Stimulated activated naive B cell treated with anti-CD40 and anti-IgM and Interleukin-4, amounts not matched to agents 10 μg/mL and 1 μg/mL and 100 μg/mL, for 72 hours (primary cell): ENCODE measurements around the gene ECE1.

Source experiments
- ATAC-seq, 2 donors: fragments of 150-1000 bp; cut with Tn5 transposase; replicated peaks; 2 replicates each; pipeline ENCODE4 v1.10.0; 2021; ENCODE audit warnings: moderate library complexity in 1 of 2
- DNase-seq: peaks from one replicate; pipeline ENCODE4 v3.0.0; 2021
- H3K27ac Mint-ChIP-seq: one replicate; pipeline ENCODE4 v1.8.0; 2022; ENCODE audit warnings: mild to moderate bottlenecking, mixed read lengths
- H3K27me3 Mint-ChIP-seq, 2 donors: one replicate each; pipeline ENCODE4 v1.8.0; 2022; ENCODE audit warnings: mixed read lengths in 2 of 2
- H3K36me3 Mint-ChIP-seq, 2 donors: one replicate each; pipeline ENCODE4 v1.8.0; 2022; ENCODE audit warnings: mixed read lengths in 2 of 2, mild to moderate bottlenecking in 1 of 2
- H3K4me1 Mint-ChIP-seq, 2 donors: one replicate each; pipeline ENCODE4 v1.8.0; 2022; ENCODE audit warnings: mixed read lengths in 2 of 2, mild to moderate bottlenecking in 1 of 2
- H3K4me3 Mint-ChIP-seq, 2 donors: one replicate each; pipeline ENCODE4 v1.8.0; 2022; ENCODE audit warnings: mild to moderate bottlenecking in 2 of 2, mixed read lengths in 2 of 2, moderate library complexity in 1 of 2
- H3K9me3 Mint-ChIP-seq, 2 donors: one replicate each; pipeline ENCODE4 v1.8.0; 2022; ENCODE audit warnings: mixed read lengths in 2 of 2, mild to moderate bottlenecking in 1 of 2

Gene ECE1

GRCh38 chr1:21257431-21258135 lies 32.7 kb downstream of the ECE1 start:
- Mint-ChIP-seq H3K9me3 (no peaks in the 10 kb centered on the region), H3K4me1 (peaks cover 52 to 65% of the 10 kb centered on the region in 2 donors), H3K36me3 (peaks cover 57 to 80% of the 10 kb centered on the region in 2 donors)

DNA sequence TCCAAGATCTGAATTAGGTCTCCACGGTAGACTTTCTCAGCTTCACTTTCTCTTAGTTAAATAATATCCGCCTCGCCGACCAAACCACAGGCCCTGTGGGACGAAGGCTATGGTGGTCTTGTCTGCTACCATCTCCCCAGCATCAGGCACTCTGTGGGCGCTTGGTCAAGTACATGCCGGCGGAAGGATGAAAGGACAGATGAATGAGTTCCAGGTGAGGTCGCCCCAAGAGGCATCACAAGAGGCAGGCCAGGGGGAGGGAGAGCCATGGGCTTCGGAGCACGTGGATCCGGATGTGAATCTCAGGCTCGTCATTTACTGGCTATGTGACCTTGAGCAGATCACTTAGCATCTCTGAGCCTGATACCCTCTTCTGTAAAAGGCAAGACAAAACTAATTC lies 33.5 kb downstream of the ECE1 start:
- Mint-ChIP-seq H3K9me3 (no peaks in the 10 kb centered on the region), H3K36me3 (peaks cover 56 to 82% of the 10 kb centered on the region in 2 donors), H3K27ac (peak overlapping the region; percentile 63), H3K4me3 (no peak overlapping the region), H3K4me1 (peaks cover 49 to 62% of the 10 kb centered on the region in 2 donors), H3K27me3 (no peaks in the 10 kb centered on the region)
- DNase-seq: no peak
- ATAC-seq: no peak

More at GRCh38 chr1:21257431-21258135, 32.7 kb downstream of the ECE1 start:
- DNase-seq: no peak
- no peak for ATAC-seq
- H3K4me3 Mint-ChIP-seq: no peak overlapping the region
- H3K27ac Mint-ChIP-seq: peak overlapping the region; percentile 79
- H3K27me3 Mint-ChIP-seq: no peaks in the 10 kb centered on the region

- no peak for ATAC-seq
- H3K27me3 Mint-ChIP-seq: no peaks in the 10 kb centered on the region
- no peak for DNase-seq
- no peaks in the 10 kb centered on the region for H3K9me3 Mint-ChIP-seq
- peaks cover 54 to 80% of the 10 kb centered on the region in 2 donors for H3K36me3 Mint-ChIP-seq
- no peak overlapping the region for H3K27ac Mint-ChIP-seq
- no peak overlapping the region for H3K4me3 Mint-ChIP-seq
- H3K4me1 Mint-ChIP-seq: peaks cover 42 to 53% of the 10 kb centered on the region in 2 donors
Observed at GRCh38 chr1:21255943-21256320, 34.3 kb downstream of the ECE1 start.

DNA sequence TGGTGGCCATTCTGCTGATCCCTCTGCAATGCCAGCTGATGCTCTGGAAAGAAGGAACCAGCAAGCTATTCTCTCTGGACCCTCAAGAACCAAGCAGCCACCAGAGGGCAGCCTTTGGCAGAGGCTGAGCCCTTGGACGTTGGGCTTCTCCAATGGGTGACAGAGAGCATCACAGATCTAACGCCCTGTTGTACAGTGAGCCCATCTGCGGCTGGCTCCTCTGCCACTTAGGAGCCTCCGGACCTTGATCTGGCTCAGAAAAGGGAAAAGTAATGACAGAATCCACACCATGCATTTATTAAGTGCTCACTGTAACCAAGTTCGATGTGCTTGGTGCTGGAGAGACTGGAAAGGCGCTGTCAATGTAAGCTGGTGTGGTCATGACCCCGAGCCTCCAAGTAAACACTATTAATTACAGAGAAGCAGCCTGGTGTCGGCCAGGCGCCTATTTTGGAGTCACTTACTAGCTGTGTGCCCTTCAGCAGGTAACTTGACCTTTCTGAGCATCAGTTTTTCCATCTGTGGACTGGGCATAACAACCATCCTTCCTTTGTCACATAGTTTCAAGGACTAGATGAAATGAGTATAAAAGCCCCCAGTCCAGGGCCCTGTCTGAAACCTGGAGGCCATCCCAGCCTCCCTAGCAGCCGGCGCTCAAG lies 34.9 kb downstream of the ECE1 start:
- Mint-ChIP-seq H3K27ac (peak overlapping the region; percentile 90), H3K4me1 (peaks cover 40 to 51% of the 10 kb centered on the region in 2 donors), H3K4me3 (no peak overlapping the region), H3K9me3 (no peaks in the 10 kb centered on the region), H3K36me3 (peaks cover 57 to 79% of the 10 kb centered on the region in 2 donors), H3K27me3 (no peaks in the 10 kb centered on the region)
- peak; percentile 85 to 89 for ATAC-seq
- DNase-seq: peak; percentile 68

DNA sequence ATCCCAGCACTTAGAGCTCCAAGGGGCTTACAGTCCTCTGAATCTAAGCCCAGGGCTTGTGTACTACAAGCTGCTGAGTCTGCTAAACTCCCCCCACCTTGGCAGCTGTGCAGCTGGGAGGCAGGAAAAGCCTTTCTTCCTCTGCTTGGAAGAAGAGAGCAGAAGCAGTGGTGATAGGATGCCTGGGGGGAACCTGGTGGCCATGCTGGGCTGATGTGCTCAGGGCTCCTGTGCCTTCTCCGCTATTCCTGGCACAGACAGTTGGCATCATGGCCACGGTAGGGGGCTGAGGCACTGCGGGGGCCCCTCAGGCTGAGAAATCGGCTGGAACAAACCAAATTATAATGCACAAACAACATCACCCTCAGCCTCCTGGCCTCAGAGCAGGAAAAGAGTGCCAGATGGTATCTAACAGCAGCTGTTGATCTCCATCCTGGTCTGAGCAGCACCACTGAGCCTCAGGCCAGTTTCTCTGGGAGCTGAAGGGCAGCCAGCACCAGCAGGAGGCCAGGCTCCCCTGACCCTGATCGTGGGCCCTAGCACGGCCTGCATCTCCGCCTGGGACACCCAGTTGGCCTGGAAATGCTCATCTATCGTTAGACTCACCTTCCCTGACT lies 35.8 kb downstream of the ECE1 start:
- peaks cover 35 to 51% of the 10 kb centered on the region in 2 donors for H3K4me1 Mint-ChIP-seq
- H3K9me3 Mint-ChIP-seq: no peaks in the 10 kb centered on the region
- DNase-seq (no peak), ATAC-seq (peak in 1 of 2 donors; percentile 19)
- H3K4me3 Mint-ChIP-seq: no peak overlapping the region
- peaks cover 51 to 76% of the 10 kb centered on the region in 2 donors for H3K36me3 Mint-ChIP-seq
- peak overlapping the region; percentile 90 for H3K27ac Mint-ChIP-seq
- no peaks in the 10 kb centered on the region for H3K27me3 Mint-ChIP-seq

- Mint-ChIP-seq H3K9me3 (no peaks in the 10 kb centered on the region), H3K27ac (peak overlapping the region; percentile 63), H3K4me1 (peaks cover 22 to 34% of the 10 kb centered on the region in 2 donors), H3K27me3 (no peaks in the 10 kb centered on the region), H3K4me3 (no peak overlapping the region), H3K36me3 (peaks cover 44 to 68% of the 10 kb centered on the region in 2 donors)
- ATAC-seq (no peak), DNase-seq (no peak)
Observed at GRCh38 chr1:21251773-21252471, 38.3 kb downstream of the ECE1 start.

GRCh38 chr1:21249940-21250493 lies 40.2 kb downstream of the ECE1 start:
- DNase-seq: no peak
- Mint-ChIP-seq H3K4me3 (no peak overlapping the region), H3K27ac (no peak overlapping the region), H3K36me3 (peaks cover 41 to 63% of the 10 kb centered on the region in 2 donors), H3K9me3 (no peaks in the 10 kb centered on the region), H3K27me3 (no peaks in the 10 kb centered on the region), H3K4me1 (peaks cover 10 to 15% of the 10 kb centered on the region in 2 donors)
- no peak for ATAC-seq

DNA sequence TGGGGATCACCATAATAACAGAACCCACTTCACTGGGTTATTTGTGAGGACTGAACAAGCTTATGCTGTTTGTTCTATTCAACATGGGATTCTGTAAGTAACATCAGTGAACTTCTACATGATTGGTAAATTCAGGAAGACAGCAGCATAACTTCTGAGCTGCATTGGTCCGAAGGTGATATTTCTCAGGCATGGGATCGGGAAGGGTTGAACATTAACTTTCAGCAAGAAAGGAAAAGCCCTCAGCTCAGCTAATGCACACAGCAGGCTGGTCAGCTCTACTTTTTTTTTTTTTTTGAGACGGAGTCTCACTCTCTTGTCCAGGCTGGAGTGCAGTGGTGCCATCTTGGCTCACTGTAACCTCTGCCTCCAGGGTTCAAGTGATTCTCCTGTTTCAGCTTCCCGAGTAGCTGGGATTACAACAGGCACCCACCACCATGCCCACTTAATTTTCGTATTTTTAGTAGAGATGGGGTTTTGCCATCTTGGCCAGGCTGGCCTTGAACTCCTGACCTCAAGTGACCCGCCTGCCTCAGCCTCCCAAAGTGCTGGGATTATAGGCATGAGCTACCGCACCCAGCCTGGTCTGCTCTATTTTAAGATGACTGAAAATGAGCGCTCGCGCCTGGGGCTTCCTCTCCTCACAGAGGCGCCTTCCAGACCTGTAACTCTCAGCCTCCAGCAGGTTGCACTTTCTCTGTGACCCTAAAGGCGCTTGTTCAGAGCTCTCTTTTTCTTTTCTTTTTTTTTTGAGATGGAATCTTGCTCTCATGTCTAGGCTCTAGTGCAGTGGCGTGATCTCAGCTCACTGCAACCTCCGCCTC lies 42.2 kb downstream of the ECE1 start:
- Mint-ChIP-seq H3K4me1 (peaks cover 3 to 5% of the 10 kb centered on the region in 2 donors), H3K36me3 (peaks cover 47 to 61% of the 10 kb centered on the region in 2 donors), H3K4me3 (no peak overlapping the region), H3K27me3 (no peaks in the 10 kb centered on the region), H3K9me3 (no peaks in the 10 kb centered on the region), H3K27ac (peak overlapping the region; percentile 25)
- DNase-seq (no peak), ATAC-seq (no peak)

DNA sequence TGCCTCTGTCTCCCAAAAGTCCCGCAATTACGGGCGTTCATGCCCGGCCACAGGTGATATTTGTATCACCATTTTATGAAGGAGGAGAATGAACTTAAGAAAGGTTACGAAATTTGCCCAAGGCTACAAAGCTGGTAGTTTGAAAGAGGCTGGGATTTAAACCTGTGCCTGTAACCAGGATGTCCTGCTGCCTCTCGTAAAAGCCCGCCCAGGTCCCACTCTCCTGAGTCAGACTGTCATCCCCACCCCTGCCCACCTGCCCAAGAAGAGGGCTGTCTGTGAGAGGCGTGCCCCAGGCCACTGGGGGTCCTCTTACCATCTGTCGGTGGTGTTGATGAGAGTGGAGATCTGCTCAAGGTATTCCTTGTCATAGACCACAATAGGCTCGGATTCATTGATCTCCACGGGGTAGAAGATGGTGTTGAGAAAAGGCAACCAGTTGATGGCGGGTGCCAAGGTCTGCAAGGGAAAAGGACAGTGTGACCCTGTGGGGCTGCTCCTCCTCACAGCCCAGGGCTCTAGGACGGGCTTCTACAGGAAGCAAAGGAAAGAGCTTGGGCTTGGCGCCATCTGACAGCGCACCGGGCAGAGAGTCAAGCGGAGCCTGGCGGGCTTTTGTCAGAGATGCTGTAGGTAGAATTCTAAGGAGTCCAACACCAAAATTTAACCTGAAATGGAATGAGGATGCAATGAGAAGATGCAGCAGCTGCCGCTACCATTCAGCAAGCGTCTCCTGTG lies 43.2 kb downstream of the ECE1 start:
- H3K4me1 Mint-ChIP-seq: peaks cover 0 to under 1% of the 10 kb centered on the region in 2 donors
- DNase-seq (no peak), ATAC-seq (no peak)
- H3K27ac Mint-ChIP-seq: no peak overlapping the region
- no peaks in the 10 kb centered on the region for H3K27me3 Mint-ChIP-seq
- no peak overlapping the region for H3K4me3 Mint-ChIP-seq
- peaks cover 47 to 62% of the 10 kb centered on the region in 2 donors for H3K36me3 Mint-ChIP-seq
- H3K9me3 Mint-ChIP-seq: no peaks in the 10 kb centered on the region

- H3K9me3 Mint-ChIP-seq: no peaks in the 10 kb centered on the region
- DNase-seq (no peak), ATAC-seq (no peak)
- no peak overlapping the region for H3K27ac Mint-ChIP-seq
- H3K27me3 Mint-ChIP-seq: no peaks in the 10 kb centered on the region
- H3K4me3 Mint-ChIP-seq: no peak overlapping the region
- H3K4me1 Mint-ChIP-seq: no peaks in the 10 kb centered on the region
- peaks cover 42 to 62% of the 10 kb centered on the region in 2 donors for H3K36me3 Mint-ChIP-seq
Observed at GRCh38 chr1:21245688-21246229, 44.5 kb downstream of the ECE1 start.

DNA sequence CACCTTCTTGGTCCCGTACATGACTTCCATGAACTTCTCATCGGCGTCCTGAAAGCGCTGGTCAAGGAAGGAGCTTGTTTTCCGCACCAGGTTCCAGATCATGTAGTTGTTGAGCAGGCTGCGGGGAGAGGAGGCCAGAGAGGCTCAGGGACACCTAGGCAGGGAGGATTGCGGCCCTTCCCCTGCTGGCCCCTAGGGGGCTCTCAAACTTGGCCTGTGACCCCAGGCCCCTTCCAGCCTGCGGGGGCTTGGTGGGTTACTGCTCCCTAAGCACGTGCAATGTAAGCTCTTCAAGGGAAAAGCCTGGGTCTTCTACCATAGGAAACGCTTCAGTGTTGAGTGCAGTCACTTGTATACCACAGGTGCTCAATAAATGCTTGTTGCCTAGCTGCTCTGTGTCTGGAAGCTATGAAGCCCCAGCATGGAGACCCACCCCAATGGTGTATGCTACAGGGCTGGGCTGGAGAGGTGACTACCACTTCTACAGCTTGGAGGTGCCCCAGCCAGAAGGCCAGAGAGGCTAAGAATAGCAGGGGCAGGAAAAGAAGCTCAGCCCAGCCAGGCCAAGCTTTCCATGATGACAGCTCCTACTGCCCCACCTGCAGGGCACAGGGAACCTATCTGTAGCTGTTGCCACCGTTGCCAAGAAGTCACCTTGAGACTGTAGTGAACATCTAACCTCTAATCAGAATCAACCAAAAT lies 45.1 kb downstream of the ECE1 start:
- H3K27me3 Mint-ChIP-seq: no peaks in the 10 kb centered on the region
- peaks cover 40 to 61% of the 10 kb centered on the region in 2 donors for H3K36me3 Mint-ChIP-seq
- DNase-seq (no peak), ATAC-seq (peak; percentile 47 to 48)
- H3K4me3 Mint-ChIP-seq: no peak overlapping the region
- no peaks in the 10 kb centered on the region for H3K9me3 Mint-ChIP-seq
- no peaks in the 10 kb centered on the region for H3K4me1 Mint-ChIP-seq
- H3K27ac Mint-ChIP-seq: no peak overlapping the region

DNA sequence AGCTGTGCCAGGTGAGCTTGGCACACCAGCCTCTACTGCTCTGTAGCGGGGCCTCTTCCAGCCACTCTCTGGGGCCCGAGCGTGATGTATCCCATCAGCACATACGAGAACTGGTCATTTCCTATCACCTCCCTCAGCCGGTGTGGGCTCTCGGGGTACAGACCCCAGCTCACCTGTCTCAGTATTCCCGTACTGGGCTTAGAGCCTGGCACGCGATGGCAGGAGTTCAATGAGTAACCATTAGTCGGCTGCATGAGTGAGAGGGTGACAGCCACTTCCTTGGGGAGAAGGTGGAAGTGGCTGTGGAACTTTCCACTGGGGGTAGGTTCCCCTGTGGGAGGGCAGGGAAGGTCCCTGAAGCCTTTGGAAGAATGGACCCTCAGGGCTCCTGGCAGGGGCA lies 46.1 kb downstream of the ECE1 start:
- Mint-ChIP-seq H3K36me3 (peaks cover 44 to 61% of the 10 kb centered on the region in 2 donors), H3K27ac (peak overlapping the region; percentile 83), H3K9me3 (no peaks in the 10 kb centered on the region), H3K27me3 (no peaks in the 10 kb centered on the region), H3K4me3 (no peak overlapping the region), H3K4me1 (peaks cover 0 to 2% of the 10 kb centered on the region in 2 donors)
- ATAC-seq: no peak
- no peak for DNase-seq
